Fibroblast of lung (primary cell): Measurements from ENCODE around the gene TBX20.

ENCODE experiments used
- CTCF ChIP-seq, 2 donors: IDR thresholded peaks in 1 of 2; conservative IDR thresholded peaks in 1 of 2; 1 replicate in 1 of 2; 2 replicates in 1 of 2; pipeline ENCODE4 v1.5.1; 2011 to 2012; ENCODE audit warnings: low read length in 2 of 2, control low read depth in 1 of 2, inconsistent platforms in 1 of 2, low read depth in 1 of 2, mild to moderate bottlenecking in 1 of 2
- EZH2 ChIP-seq: IDR thresholded peaks from 2 replicates; pipeline ENCODE4 v1.5.1; 2012; ENCODE audit warnings: low read length, control low read depth, mild to moderate bottlenecking; ENCODE audit errors: missing control alignments

- no peak for TF ChIP-seq EZH2
- no peak for TF ChIP-seq CTCF (conservative IDR thresholded peaks at IDR 0.05 in 1 of 2, IDR thresholded peaks at IDR 0.05 in 1 of 2; ENCODE audit: low read depth in 1 of 2, low read length in 2 of 2)
Observed at GRCh38 chr7:35250941-35251340, 3.0 kb downstream of the TBX20 start.
